Tibial nerve (tissue), 3 donors: ENCODE results near the gene SIK2.

ENCODE experiments used
- POLR2A ChIP-seq, 2 donors: fragments of 450-650 bp; IDR thresholded peaks; one replicate each; pipeline ENCODE4 v1.6.1; 2017; ENCODE audit warnings: antibody characterized with exemption in 2 of 2, mild to moderate bottlenecking in 2 of 2, moderate library complexity in 2 of 2
- TF ChIP-seq, protein P1 (sequence below), 5 experiments: fragments of 200-600 bp in 3 of 5; fragments of 450-650 bp in 2 of 5; sonication (generic) in 3 of 5; IDR thresholded peaks; one replicate each; pipeline ENCODE4 v1.5.1; 2016 to 2019; ENCODE audit warnings: antibody characterized with exemption in 5 of 5, mild to moderate bottlenecking in 3 of 5, moderate library complexity in 2 of 5

DNA sequence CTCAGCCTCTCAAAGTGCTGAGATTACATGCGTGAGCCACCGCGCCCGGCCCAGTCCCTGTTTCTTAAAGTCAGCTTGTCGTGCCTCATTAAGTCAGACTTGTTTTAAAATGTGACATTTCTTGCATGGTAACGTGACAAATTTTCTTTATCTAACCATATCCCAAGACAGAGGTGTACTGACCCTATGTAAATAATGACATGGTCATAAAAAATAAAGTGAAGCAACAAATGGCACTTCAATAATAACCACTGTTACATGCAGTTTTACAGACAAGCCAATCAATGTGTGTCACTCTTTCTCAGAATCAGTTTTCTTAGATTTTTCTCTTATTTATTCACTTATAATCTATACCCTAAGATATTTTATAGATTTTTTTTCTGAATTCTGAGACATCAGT is 26.5 kb upstream of the SIK2 start:
- TF ChIP-seq POLR2A (IDR thresholded peaks at IDR 0.05): no peak
- TF ChIP-seq, protein P1, sequence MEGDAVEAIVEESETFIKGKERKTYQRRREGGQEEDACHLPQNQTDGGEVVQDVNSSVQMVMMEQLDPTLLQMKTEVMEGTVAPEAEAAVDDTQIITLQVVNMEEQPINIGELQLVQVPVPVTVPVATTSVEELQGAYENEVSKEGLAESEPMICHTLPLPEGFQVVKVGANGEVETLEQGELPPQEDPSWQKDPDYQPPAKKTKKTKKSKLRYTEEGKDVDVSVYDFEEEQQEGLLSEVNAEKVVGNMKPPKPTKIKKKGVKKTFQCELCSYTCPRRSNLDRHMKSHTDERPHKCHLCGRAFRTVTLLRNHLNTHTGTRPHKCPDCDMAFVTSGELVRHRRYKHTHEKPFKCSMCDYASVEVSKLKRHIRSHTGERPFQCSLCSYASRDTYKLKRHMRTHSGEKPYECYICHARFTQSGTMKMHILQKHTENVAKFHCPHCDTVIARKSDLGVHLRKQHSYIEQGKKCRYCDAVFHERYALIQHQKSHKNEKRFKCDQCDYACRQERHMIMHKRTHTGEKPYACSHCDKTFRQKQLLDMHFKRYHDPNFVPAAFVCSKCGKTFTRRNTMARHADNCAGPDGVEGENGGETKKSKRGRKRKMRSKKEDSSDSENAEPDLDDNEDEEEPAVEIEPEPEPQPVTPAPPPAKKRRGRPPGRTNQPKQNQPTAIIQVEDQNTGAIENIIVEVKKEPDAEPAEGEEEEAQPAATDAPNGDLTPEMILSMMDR (IDR thresholded peaks at IDR 0.05): no peak
